HepG2 (cell line): ENCODE results near the gene HES7. TPM values are rescaled to one million over a fixed set of nuclear protein-coding genes. Genes with fewer than 3 reads are reported as not detected.

Source experiments
- GFI1 ChIP-seq: sonication (generic); formaldehyde crosslinking; IDR thresholded peaks from 2 replicates; pipeline ENCODE4 v1.5.0; 2020; ENCODE audit warnings: missing genetic modification reagents, mild to moderate bottlenecking, borderline replicate concordance
- HMG20A ChIP-seq: IDR thresholded peaks from 2 replicates; pipeline ENCODE4 v1.6.1; 2016; ENCODE audit warnings: borderline replicate concordance
- KLF15 ChIP-seq: sonication (generic); formaldehyde crosslinking; IDR thresholded peaks from 2 replicates; pipeline ENCODE4 v1.8.1; 2023; ENCODE audit warnings: borderline replicate concordance, mild to moderate bottlenecking, inconsistent platforms, missing genetic modification reagents, mixed read lengths
- NCOA2 ChIP-seq: sonication (generic); formaldehyde crosslinking; IDR thresholded peaks from 2 replicates; pipeline ENCODE4 v1.8.0; 2022; ENCODE audit warnings: inconsistent platforms
- PLRG1 ChIP-seq: fragments of 450-650 bp; conservative IDR thresholded peaks from 2 replicates; pipeline ENCODE4 v1.6.1; 2016
- TBX3 ChIP-seq: fragments of 450-650 bp; IDR thresholded peaks from 2 replicates; pipeline ENCODE4 v1.6.1; 2017; ENCODE audit warnings: antibody characterized with exemption, mild to moderate bottlenecking, inconsistent platforms, borderline replicate concordance
- ZFP36L2 ChIP-seq: sonication (generic); formaldehyde crosslinking; IDR thresholded peaks from 2 replicates; pipeline ENCODE4 v1.4.0; 2020; ENCODE audit warnings: missing genetic modification reagents
- ZNF274 ChIP-seq: sonication (generic); formaldehyde crosslinking; IDR thresholded peaks from 2 replicates; pipeline ENCODE4 v1.5.1; 2020; ENCODE audit warnings: mild to moderate bottlenecking, missing genetic modification reagents
- ZNF326 ChIP-seq: sonication (generic); formaldehyde crosslinking; IDR thresholded peaks from 2 replicates; pipeline ENCODE4 v1.4.0; 2020; ENCODE audit warnings: missing genetic modification reagents, borderline replicate concordance
- polyA plus RNA-seq, 8 experiments: library from polyadenylated mRNA; depleted of rRNA in 3 of 8; stranded (reverse) in 7 of 8; unstranded in 1 of 8; fragments of >200 nt; fragmentation: Illumina TruSeq in 4 of 8; extraction: Trizol in 4 of 8; gene quantifications; 2 replicates each; pipeline versions ENCODE4 v1.2.1 to v1.2.3, GENCODE V29; 2011 to 2016; ENCODE audit warnings: low read depth in 4 of 8, missing spikeins in 1 of 8, mixed read lengths in 1 of 8; ENCODE audit not compliant: insufficient read depth in 1 of 8
- total RNA-seq, 5 experiments: library from RNA; depleted of rRNA; stranded (reverse); fragments of >200 nt; fragmentation: Illumina TruSeq; extraction: Trizol; gene quantifications; 2 replicates each; pipeline ENCODE4 v1.2.3, GENCODE V29; 2016; ENCODE audit warnings: low read depth in 1 of 5
- TF ChIP-seq, protein P1 (sequence below): sonication (generic); formaldehyde crosslinking; IDR thresholded peaks from 2 replicates; pipeline ENCODE4 v1.5.1; 2020; ENCODE audit warnings: mild to moderate bottlenecking, missing genetic modification reagents, moderate library complexity
- TF ChIP-seq, protein P2 (sequence below): sonication (generic); formaldehyde crosslinking; conservative IDR thresholded peaks from 2 replicates; pipeline ENCODE4 v1.8.0; 2022; ENCODE audit warnings: mild to moderate bottlenecking, moderate library complexity, missing genetic modification reagents
- TF ChIP-seq, protein P3 (sequence below), 2 experiments: sonication (generic) in 1 of 2; formaldehyde crosslinking in 1 of 2; IDR thresholded peaks; 2 replicates each; pipeline versions ENCODE4 v1.6.1 to v1.9.0; 2014 to 2022; ENCODE audit warnings: antibody characterized with exemption in 1 of 2, borderline replicate concordance in 1 of 2, inconsistent platforms in 1 of 2, low read depth in 1 of 2, missing genetic modification reagents in 1 of 2

HES7 gene
- total and polyA plus RNA-seq, 2 of the 13 experiments (the other 11 are each of a cell fraction or from before 2014, with no cell fraction given), result not detected

DNA sequence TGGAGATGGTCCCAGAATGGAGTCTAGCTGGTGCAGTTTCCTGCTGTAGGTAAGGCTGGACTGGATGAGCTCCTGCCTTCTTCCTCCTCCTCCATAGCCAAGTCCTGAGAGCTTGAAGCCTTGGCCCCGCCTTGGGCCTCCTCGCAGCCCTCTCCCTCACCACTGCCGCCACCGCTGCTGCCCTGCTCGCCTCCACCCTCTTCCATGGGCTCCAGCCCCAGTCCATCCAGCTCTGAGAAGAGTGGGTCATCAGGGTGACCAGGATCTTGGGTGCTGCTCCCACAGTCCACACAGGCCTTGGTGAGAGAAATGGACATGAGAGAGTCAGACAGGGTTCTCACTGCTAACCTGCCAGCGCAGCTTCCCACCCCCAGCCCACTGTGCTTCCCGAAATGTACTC, 17.1 kb upstream of the HES7 start (continued):
- TF ChIP-seq, protein P1, sequence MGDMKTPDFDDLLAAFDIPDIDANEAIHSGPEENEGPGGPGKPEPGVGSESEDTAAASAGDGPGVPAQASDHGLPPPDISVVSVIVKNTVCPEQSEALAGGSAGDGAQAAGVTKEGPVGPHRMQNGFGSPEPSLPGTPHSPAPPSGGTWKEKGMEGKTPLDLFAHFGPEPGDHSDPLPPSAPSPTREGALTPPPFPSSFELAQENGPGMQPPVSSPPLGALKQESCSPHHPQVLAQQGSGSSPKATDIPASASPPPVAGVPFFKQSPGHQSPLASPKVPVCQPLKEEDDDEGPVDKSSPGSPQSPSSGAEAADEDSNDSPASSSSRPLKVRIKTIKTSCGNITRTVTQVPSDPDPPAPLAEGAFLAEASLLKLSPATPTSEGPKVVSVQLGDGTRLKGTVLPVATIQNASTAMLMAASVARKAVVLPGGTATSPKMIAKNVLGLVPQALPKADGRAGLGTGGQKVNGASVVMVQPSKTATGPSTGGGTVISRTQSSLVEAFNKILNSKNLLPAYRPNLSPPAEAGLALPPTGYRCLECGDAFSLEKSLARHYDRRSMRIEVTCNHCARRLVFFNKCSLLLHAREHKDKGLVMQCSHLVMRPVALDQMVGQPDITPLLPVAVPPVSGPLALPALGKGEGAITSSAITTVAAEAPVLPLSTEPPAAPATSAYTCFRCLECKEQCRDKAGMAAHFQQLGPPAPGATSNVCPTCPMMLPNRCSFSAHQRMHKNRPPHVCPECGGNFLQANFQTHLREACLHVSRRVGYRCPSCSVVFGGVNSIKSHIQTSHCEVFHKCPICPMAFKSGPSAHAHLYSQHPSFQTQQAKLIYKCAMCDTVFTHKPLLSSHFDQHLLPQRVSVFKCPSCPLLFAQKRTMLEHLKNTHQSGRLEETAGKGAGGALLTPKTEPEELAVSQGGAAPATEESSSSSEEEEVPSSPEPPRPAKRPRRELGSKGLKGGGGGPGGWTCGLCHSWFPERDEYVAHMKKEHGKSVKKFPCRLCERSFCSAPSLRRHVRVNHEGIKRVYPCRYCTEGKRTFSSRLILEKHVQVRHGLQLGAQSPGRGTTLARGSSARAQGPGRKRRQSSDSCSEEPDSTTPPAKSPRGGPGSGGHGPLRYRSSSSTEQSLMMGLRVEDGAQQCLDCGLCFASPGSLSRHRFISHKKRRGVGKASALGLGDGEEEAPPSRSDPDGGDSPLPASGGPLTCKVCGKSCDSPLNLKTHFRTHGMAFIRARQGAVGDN (CRISPR knock-in tag), result no peak
- TF ChIP-seq TBX3 (no peak), HMG20A (CRISPR knock-in tag) (no peak), GFI1 (CRISPR knock-in tag) (no peak), NCOA2 (CRISPR knock-in tag) (no peak), KLF15 (CRISPR knock-in tag) (no peak), ZNF326 (no peak), PLRG1 (no peak), ZNF274 (no peak), ZFP36L2 (CRISPR knock-in tag) (no peak)
- TF ChIP-seq, protein P2, sequence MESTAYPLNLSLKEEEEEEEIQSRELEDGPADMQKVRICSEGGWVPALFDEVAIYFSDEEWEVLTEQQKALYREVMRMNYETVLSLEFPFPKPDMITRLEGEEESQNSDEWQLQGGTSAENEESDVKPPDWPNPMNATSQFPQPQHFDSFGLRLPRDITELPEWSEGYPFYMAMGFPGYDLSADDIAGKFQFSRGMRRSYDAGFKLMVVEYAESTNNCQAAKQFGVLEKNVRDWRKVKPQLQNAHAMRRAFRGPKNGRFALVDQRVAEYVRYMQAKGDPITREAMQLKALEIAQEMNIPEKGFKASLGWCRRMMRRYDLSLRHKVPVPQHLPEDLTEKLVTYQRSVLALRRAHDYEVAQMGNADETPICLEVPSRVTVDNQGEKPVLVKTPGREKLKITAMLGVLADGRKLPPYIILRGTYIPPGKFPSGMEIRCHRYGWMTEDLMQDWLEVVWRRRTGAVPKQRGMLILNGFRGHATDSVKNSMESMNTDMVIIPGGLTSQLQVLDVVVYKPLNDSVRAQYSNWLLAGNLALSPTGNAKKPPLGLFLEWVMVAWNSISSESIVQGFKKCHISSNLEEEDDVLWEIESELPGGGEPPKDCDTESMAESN (CRISPR knock-in tag), result no peak
- TF ChIP-seq, protein P3, sequence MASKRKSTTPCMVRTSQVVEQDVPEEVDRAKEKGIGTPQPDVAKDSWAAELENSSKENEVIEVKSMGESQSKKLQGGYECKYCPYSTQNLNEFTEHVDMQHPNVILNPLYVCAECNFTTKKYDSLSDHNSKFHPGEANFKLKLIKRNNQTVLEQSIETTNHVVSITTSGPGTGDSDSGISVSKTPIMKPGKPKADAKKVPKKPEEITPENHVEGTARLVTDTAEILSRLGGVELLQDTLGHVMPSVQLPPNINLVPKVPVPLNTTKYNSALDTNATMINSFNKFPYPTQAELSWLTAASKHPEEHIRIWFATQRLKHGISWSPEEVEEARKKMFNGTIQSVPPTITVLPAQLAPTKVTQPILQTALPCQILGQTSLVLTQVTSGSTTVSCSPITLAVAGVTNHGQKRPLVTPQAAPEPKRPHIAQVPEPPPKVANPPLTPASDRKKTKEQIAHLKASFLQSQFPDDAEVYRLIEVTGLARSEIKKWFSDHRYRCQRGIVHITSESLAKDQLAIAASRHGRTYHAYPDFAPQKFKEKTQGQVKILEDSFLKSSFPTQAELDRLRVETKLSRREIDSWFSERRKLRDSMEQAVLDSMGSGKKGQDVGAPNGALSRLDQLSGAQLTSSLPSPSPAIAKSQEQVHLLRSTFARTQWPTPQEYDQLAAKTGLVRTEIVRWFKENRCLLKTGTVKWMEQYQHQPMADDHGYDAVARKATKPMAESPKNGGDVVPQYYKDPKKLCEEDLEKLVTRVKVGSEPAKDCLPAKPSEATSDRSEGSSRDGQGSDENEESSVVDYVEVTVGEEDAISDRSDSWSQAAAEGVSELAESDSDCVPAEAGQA (IDR thresholded peaks at IDR 0.05; ENCODE audit: low read depth), result no peak
- TF ChIP-seq, protein P3 (CRISPR knock-in tag; IDR thresholded peaks at IDR 0.05; ENCODE audit: borderline replicate concordance), result no peak
